ENCODE measurements around the gene NIFK.

DNA sequence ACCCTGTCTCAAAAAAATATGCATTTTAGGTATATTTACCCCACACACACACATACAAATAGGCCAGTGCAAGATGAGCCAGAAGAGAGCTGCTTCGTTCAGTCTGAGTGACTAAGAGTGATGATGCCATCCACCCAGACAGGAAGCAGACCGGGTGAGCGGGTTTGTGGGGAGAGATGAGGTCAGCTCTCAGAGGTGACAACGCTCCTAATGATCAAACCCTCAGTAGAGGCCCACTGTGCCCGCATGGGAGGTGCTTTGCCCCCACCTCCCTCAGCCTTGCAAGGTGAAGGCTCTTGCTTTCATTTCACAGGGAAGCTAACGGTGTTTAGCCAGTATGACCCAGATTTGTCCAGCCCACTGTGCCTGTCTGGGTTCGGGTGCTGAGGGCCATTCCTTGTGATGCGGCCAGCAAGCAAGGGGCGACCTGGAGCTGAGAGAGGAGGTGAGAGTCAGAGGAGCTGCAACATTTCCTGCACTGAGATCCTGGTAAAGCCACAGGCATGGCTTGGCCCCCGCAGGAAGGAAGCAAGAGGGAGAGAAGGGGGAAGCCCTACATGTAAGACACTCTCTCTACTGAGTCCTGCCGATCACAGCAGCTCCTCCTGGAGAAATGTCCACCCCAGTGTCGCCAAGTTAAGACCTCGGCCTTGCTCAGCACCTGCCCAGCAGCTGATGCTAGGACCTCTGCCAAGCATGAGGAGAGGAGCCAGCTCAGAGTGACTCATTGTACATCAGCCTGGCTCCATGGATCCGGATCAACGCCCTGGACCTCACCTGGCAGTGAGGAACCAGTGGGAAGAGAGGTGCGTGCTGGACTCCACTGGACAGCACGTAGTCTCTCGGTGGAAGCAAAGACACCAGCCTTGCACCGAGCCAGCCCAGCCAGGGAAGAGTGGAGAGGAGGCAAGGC lies 37.0 kb downstream of the NIFK start:
- TF ChIP-seq, protein P1, sequence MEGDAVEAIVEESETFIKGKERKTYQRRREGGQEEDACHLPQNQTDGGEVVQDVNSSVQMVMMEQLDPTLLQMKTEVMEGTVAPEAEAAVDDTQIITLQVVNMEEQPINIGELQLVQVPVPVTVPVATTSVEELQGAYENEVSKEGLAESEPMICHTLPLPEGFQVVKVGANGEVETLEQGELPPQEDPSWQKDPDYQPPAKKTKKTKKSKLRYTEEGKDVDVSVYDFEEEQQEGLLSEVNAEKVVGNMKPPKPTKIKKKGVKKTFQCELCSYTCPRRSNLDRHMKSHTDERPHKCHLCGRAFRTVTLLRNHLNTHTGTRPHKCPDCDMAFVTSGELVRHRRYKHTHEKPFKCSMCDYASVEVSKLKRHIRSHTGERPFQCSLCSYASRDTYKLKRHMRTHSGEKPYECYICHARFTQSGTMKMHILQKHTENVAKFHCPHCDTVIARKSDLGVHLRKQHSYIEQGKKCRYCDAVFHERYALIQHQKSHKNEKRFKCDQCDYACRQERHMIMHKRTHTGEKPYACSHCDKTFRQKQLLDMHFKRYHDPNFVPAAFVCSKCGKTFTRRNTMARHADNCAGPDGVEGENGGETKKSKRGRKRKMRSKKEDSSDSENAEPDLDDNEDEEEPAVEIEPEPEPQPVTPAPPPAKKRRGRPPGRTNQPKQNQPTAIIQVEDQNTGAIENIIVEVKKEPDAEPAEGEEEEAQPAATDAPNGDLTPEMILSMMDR (conservative IDR thresholded peaks at IDR 0.05), result no peak
- no peak for TF ChIP-seq EZH2 (IDR thresholded peaks at IDR 0.05; ENCODE audit: low read depth)
